Activated effector memory CD4-positive, alpha-beta T cell treated with Interleukin-2 at 50 U/mL for 16 hours (primary cell): Measurements from ENCODE around the gene NAA25.
"Not testable (repeated sequence)": the region's sequence is repeated elsewhere in the genome, so short reads cannot be mapped to it uniquely, and the experiment has no call there.

Experiments
- DNase-seq: peaks from one replicate; pipeline ENCODE4 v3.0.0-alpha.2; 2020

Gene NAA25

DNA sequence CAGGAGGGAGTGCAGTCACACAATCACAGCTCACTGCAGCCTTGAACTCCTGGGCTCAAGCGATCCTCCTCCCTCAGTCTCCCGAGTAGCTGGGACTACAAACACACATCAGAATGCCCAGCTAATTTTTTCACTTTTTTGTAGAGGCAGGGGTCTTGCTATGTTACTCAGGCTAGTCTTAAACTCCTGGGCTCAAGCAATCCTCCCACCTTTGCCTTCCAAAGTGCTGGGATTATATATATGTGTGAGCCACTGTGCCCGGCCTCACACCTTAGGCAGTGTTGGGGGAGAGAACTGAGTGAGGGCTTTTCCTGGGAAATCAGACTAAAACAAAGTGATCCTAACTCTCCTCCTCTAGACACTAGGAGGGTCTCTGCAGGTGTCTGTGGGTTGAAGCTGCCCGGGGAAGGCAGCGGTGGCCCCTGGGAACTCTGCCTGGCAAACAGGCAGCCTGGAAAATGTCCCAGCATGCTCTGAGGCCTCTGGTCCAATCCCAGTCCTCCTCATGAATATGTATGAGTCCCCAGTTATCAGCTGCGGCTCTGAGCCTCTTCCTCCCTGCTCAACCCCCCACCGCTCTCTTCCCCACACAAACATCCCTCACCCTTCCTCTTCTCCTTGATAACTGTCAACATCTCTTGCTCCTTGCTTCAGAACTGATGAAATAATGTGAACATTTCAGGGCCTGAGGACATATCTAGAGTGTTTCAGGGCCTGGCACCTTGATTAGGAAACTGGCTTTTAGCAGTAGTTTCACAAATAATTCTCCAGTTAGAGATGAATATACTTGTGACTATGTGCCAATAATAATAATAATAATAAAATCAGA lies 7.9 kb upstream of the NAA25 start:
- DNase-seq, result no peak

- DNase-seq, result no peak
Observed at GRCh38 chr12:112115259-112116045, 6.9 kb upstream of the NAA25 start.

- DNase-seq, result no peak
Observed at GRCh38 chr12:112112409-112113133, 4.0 kb upstream of the NAA25 start.

DNA sequence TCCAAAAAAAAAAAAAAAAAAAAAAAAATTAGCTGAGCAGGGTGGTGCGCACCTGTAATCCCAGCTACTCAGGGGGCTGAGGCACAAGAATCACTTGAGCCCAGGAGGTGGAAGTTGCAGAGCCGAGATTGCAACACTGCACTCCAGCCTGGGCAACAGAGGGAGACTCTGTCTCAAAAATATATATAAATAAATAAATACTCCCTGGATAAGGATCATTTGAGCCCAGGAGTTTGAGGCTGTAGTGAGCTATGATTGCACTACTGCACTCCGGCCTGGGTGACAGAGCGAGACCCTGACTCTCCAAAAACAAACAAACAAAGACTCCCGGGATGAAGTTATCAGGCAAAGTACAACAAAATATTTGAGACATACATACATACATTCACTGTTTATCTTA lies 3.3 kb upstream of the NAA25 start:
- no peak for DNase-seq

GRCh38 chr12:112110787-112111662 lies 2.4 kb upstream of the NAA25 start:
- not testable (repeated sequence) for DNase-seq

GRCh38 chr12:112107306-112108201 lies 1.0 kb downstream of the NAA25 start:
- no peak for DNase-seq

DNA sequence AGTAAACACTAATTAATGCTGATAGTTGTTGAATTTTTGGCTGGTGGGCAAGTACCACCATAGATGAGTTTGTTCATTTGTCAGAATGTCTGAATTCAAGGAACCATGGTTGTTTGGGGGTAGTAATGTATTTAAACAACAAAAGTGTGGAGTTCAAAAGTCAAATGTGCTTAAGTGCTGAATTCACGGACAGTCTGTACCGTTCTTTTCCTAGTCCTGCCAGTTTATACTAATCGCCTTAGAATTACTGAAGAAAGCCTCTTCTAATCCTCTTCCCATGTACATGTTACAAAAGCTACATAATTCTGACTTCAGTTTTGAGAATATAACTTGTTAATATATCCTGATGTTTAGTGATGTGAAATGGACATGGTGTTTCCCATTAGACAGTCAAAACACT lies 2.7 kb downstream of the NAA25 start:
- DNase-seq, result no peak

- no peak for DNase-seq
Observed at GRCh38 chr12:112103758-112104503, 4.7 kb downstream of the NAA25 start.

GRCh38 chr12:112102746-112103145 lies 5.8 kb downstream of the NAA25 start:
- not testable (repeated sequence) for DNase-seq

DNA sequence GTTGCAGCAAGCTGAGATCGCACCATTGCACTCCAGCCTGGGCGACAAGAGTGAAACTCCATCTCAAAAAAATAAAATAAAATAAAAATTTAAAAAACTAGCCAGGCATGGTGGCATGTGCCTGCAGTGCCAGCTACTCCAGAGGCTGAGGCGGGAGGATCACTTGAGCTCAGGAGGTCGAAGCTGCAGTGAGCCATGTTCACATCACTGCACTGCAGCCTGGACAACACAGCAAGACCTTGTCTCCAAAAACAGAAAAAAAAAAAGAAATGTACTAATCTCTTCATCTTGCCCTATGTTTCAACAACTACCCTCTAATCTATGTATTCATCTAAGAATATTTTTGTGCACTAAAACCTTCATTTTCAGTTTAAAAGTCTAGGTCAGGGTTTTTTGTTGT lies 6.5 kb downstream of the NAA25 start:
- DNase-seq, result no peak

GRCh38 chr12:112100500-112100899 lies 8.1 kb downstream of the NAA25 start:
- DNase-seq, result not testable (repeated sequence)

DNA sequence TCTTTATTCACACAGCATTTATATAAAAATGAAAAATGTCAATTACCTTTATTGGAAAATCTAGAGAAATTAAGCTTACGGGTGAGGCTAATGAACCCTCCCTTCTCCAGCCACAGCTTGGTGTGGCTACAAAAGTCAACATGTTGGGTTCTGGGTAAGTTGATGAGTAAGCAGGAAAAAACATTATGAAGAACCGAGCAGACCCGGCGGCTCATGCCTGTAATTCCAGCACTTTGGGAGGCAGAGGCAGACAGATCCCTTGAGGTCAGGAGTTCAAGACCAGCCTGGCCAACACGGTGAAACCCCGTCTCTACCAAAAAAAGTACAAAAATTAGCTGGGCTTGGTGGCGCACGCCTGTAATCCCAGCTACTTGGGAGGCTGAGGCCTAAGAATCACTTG lies 10.9 kb downstream of the NAA25 start:
- no peak for DNase-seq

DNA sequence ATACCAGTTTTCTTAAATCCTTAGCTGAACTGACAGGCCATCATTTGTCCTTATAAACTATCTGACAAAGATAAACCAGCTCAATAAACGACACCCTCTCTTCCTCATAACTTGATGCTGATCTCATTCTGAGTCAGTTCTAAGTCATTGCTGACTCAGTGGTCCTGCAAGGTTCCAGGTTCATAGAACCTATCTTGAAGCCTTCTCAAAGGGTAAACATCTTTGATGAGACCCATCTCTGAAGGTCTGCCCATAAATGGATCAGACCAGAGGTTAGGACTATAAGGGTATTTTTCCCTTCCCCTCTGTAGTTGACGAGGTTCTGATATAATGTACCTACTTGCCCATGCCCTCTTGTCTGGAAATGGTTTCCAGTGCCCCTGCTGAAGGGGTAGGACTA lies 11.9 kb downstream of the NAA25 start:
- no peak for DNase-seq

- DNase-seq, result no peak
Observed at GRCh38 chr12:112096070-112096469, 12.5 kb downstream of the NAA25 start.

- no peak for DNase-seq
Observed at GRCh38 chr12:112091563-112091962, 17.0 kb downstream of the NAA25 start.

- no peak for DNase-seq
Observed at GRCh38 chr12:112087851-112088250, 20.7 kb downstream of the NAA25 start.

DNA sequence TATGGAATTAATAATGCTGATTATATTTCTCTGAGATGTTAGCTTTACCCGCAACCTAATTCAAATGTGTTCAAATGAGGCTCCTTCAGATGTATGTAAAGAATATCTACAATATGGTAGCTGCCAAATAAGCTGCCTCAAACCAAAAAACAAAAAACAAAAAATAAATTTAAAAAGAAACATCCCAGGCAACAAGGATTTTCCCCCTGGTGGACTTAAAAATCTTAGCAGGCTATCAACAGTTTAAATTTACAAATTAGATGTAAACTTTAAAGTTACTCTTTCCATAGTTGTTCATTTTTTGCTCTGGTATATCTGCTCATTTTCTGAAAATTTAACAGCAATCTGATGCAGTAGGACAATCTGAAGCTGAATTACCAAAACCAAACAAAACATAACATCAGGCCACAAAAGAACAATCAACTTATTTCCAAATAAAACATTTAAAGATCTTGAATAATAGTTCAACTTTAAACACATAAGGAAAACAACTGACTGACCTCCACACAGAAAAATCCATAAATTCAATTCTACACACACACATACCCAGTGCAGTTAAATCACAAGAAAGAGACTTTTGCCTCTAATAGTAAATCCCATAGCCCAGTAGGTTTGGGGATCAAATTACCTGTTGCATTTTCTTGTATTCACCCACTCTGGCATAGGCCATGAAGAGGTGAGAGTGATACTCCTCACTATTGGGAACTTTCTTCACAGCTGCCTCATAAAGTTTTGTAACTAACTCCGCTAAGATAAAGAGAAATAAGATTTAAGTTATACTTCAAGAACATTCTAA lies 21.3 kb downstream of the NAA25 start:
- no peak for DNase-seq

DNA sequence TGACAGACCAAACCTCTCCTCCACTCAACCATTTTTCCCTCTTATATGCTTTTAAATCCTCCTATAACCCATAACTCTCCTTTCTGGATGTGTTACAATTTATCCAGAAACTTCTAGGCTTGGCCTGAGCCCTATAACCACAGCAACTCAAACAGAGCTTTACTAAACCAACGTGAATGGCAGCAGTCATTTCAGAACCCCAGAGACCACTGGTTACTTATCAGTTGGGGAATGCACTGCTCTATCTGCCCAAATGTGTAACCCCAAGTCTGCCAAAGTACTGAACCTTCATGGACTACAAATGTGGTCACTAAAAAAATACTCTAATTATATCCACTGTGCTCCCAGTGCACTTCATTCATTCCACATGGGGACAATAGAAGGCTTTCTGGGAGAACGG lies 42.0 kb downstream of the NAA25 start:
- no peak for DNase-seq

- DNase-seq, result no peak
Observed at GRCh38 chr12:112063273-112063672, 45.3 kb downstream of the NAA25 start.

GRCh38 chr12:112061137-112061536 lies 47.4 kb downstream of the NAA25 start:
- DNase-seq, result no peak
